H1 (cell line): ENCODE results near the gene UBE2F. TPM values are rescaled to one million over a fixed set of nuclear protein-coding genes. Genes with fewer than 3 reads are reported as not detected.

Experiments
- CTCF ChIA-PET: fragments of 300-600 bp; sonication (Branson Sonifier 250); formaldehyde crosslinking; loops from one replicate; lab custom pipeline; 2021; ENCODE audit not compliant: partially characterized antibody; lab: Charles Lee
- POLR2A ChIA-PET: fragments of 300-600 bp; sonication (Branson Sonifier 250); formaldehyde crosslinking; loops from one replicate; lab custom pipeline; 2021; ENCODE audit warnings: inconsistent platforms; ENCODE audit not compliant: partially characterized antibody; lab: Charles Lee
- DNase-seq, 2 experiments: peaks; one replicate each; pipeline versions ENCODE4 v3.0.0 to v3.0.0-alpha.2; 2010 to 2022; ENCODE audit warnings: low spot score in 2 of 2, low read depth in 1 of 2, mixed read lengths in 1 of 2
- FAIRE-seq: peaks from 2 replicates; lab custom pipeline; 2011; peaks lifted over from hg19 to GRCh38; lab: Jason Lieb, UNC
- H2AFZ ChIP-seq: 2 replicates; pipeline ENCODE4 v1.8.1; 2012; ENCODE audit warnings: low read length, inconsistent platforms
- H2AK5ac ChIP-seq: 2 replicates; pipeline ENCODE4 v1.6.1; 2013; ENCODE audit warnings: low read depth, low read length
- H2BK120ac ChIP-seq: replicated peaks from 2 replicates; pipeline ENCODE3; 2013; ENCODE audit warnings: low read depth, low read length, inconsistent platforms
- H2BK12ac ChIP-seq: 2 replicates; pipeline ENCODE4 v1.6.1; 2013; ENCODE audit warnings: low read depth, low read length
- H2BK15ac ChIP-seq: 2 replicates; pipeline ENCODE4 v1.6.1; 2013; ENCODE audit warnings: low read length
- H2BK20ac ChIP-seq: 2 replicates; pipeline ENCODE4 v1.6.1; 2013; ENCODE audit warnings: low read length
- H2BK5ac ChIP-seq: 2 replicates; pipeline ENCODE4 v1.6.1; 2013; ENCODE audit warnings: low read depth, low read length
- H3K14ac ChIP-seq: 2 replicates; pipeline ENCODE4 v1.6.1; 2013; ENCODE audit warnings: inconsistent platforms; ENCODE audit not compliant: insufficient read length
- H3K18ac ChIP-seq: 2 replicates; pipeline ENCODE4 v1.6.1; 2013; ENCODE audit warnings: low read length; ENCODE audit errors: extremely low read depth
- H3K23ac ChIP-seq: 2 replicates; pipeline ENCODE4 v1.6.1; 2013; ENCODE audit warnings: inconsistent platforms; ENCODE audit not compliant: insufficient read length
- H3K23me2 ChIP-seq: 2 replicates; pipeline ENCODE4 v1.6.1; 2013; ENCODE audit warnings: low read depth, low read length
- H3K27ac ChIP-seq: 2 replicates; pipeline ENCODE4 v1.6.1; 2011; ENCODE audit warnings: low read depth, low read length, inconsistent platforms
- H3K27me3 ChIP-seq, 4 experiments: replicated peaks in 1 of 4; 1 replicate in 1 of 4; 2 replicates in 3 of 4; pipeline versions ENCODE4 v1.6.1 to v1.8.1; 2011 to 2013; ENCODE audit warnings: low read length in 3 of 4, mild to moderate bottlenecking in 3 of 4, inconsistent platforms in 2 of 4, mixed read lengths in 2 of 4, moderate library complexity in 1 of 4; ENCODE audit not compliant: control insufficient read depth in 3 of 4, insufficient read depth in 3 of 4; ENCODE audit errors: extremely low read depth in 1 of 4
- H3K36me3 ChIP-seq, 4 experiments: 2 replicates each; pipeline versions ENCODE4 v1.6.1 to v1.8.1; 2011 to 2013; ENCODE audit warnings: mild to moderate bottlenecking in 4 of 4, low read length in 3 of 4, moderate library complexity in 2 of 4, control low read depth in 1 of 4, inconsistent platforms in 1 of 4; ENCODE audit not compliant: insufficient read depth in 4 of 4, control insufficient read depth in 2 of 4
- H3K4ac ChIP-seq: replicated peaks from 2 replicates; pipeline ENCODE3; 2013; ENCODE audit warnings: low read length, low read depth, mixed read lengths, inconsistent platforms; ENCODE audit not compliant: insufficient read length
- H3K4me1 ChIP-seq, 4 experiments: replicated peaks in 1 of 4; 1 replicate in 1 of 4; 2 replicates in 3 of 4; pipeline versions ENCODE4 v1.6.1 to v1.8.1; 2011 to 2013; ENCODE audit warnings: low read length in 3 of 4, inconsistent platforms in 2 of 4, mixed read lengths in 1 of 4; ENCODE audit not compliant: insufficient read depth in 4 of 4, control insufficient read depth in 3 of 4
- H3K4me2 ChIP-seq, 2 experiments: 2 replicates each; pipeline versions ENCODE4 v1.6.1 to v1.8.1; 2011 to 2013; ENCODE audit warnings: low read depth in 2 of 2, low read length in 2 of 2, control low read depth in 1 of 2, inconsistent platforms in 1 of 2, mild to moderate bottlenecking in 1 of 2; ENCODE audit not compliant: insufficient read depth in 1 of 2
- H3K4me3 ChIP-seq, 4 experiments: fragments of 200-600, 300-600 bp in 1 of 4; sonication (generic), shearing (Covaris generic), sonication (Bioruptor Twin) in 1 of 4; 2 replicates each; pipeline versions ENCODE4 v1.5.1 to v1.8.1; 2011 to 2016; ENCODE audit warnings: low read length in 4 of 4, low read depth in 3 of 4, control low read depth in 2 of 4, inconsistent platforms in 2 of 4, mild to moderate bottlenecking in 2 of 4, mixed read lengths in 1 of 4, moderate library complexity in 1 of 4; ENCODE audit not compliant: insufficient read depth in 2 of 4; ENCODE audit errors: extremely low read depth in 1 of 4
- H3K56ac ChIP-seq: replicated peaks from 2 replicates; pipeline ENCODE3; 2013; ENCODE audit warnings: low read depth, mild to moderate bottlenecking, mixed read lengths, low read length, inconsistent platforms; ENCODE audit not compliant: insufficient read length
- H3K79me1 ChIP-seq: 2 replicates; pipeline ENCODE4 v1.6.1; 2013; ENCODE audit warnings: low read depth, low read length, control low read depth
- H3K79me2 ChIP-seq, 2 experiments: 2 replicates each; pipeline versions ENCODE4 v1.6.1 to v1.8.1; 2012 to 2013; ENCODE audit warnings: low read length in 2 of 2, mild to moderate bottlenecking in 2 of 2, inconsistent platforms in 1 of 2; ENCODE audit not compliant: insufficient read depth in 2 of 2, control insufficient read depth in 1 of 2
- H3K9ac ChIP-seq, 4 experiments: replicated peaks in 1 of 4; 1 replicate in 1 of 4; 2 replicates in 3 of 4; pipeline versions ENCODE4 v1.6.1 to v1.8.1; 2011 to 2013; ENCODE audit warnings: low read depth in 3 of 4, low read length in 3 of 4, control low read depth in 2 of 4, mild to moderate bottlenecking in 2 of 4, moderate library complexity in 2 of 4, inconsistent platforms in 1 of 4; ENCODE audit errors: extremely low read depth in 1 of 4
- H3K9me3 ChIP-seq, 2 experiments: 2 replicates each; pipeline versions ENCODE4 v1.6.1 to v1.8.1; 2012 to 2013; ENCODE audit warnings: mild to moderate bottlenecking in 2 of 2, moderate library complexity in 2 of 2, control low read depth in 1 of 2, inconsistent platforms in 1 of 2, low read depth in 1 of 2, low read length in 1 of 2, mixed read lengths in 1 of 2; ENCODE audit not compliant: insufficient read depth in 2 of 2
- H4K20me1 ChIP-seq, 2 experiments: replicated peaks in 1 of 2; 2 replicates each; pipeline versions ENCODE3 to v1.8.1; 2011 to 2013; ENCODE audit warnings: inconsistent platforms in 2 of 2, low read length in 2 of 2, mild to moderate bottlenecking in 1 of 2; ENCODE audit not compliant: insufficient read depth in 2 of 2, control insufficient read depth in 1 of 2
- H4K5ac ChIP-seq: 2 replicates; pipeline ENCODE4 v1.6.1; 2013; ENCODE audit warnings: low read length, low read depth, mixed read lengths, inconsistent platforms; ENCODE audit not compliant: insufficient read length
- H4K8ac ChIP-seq: 2 replicates; pipeline ENCODE4 v1.8.0; 2013; ENCODE audit warnings: mild to moderate bottlenecking, moderate library complexity, low read length, inconsistent platforms; ENCODE audit not compliant: insufficient read depth; ENCODE audit errors: extremely low read depth
- H4K91ac ChIP-seq: replicated peaks from 2 replicates; pipeline ENCODE3; 2013; ENCODE audit warnings: low read length, mixed read lengths, inconsistent platforms; ENCODE audit not compliant: insufficient read length
- KDM5A ChIP-seq: fragments of 200-600 bp; IDR thresholded peaks from 2 replicates; pipeline ENCODE4 v1.7.1; 2012; ENCODE audit warnings: mild to moderate bottlenecking, low read length, inconsistent platforms, mixed read lengths
- SP2 ChIP-seq: IDR thresholded peaks from 2 replicates; pipeline ENCODE4 v1.6.1; 2012; ENCODE audit warnings: mild to moderate bottlenecking, low read length, inconsistent platforms
- TBP ChIP-seq: IDR thresholded peaks from 2 replicates; pipeline ENCODE4 v1.6.1; 2011; ENCODE audit warnings: low read depth, low read length, improper control_type of control experiment
- ZNF274 ChIP-seq: IDR thresholded peaks from 2 replicates; pipeline ENCODE4 v1.7.0; 2012; ENCODE audit warnings: low read length, borderline replicate concordance; ENCODE audit errors: extremely low read depth
- WGBS, 2 experiments: shearing (Covaris generic) in 1 of 2; methylation state at CpG; one replicate each; pipeline versions ENCODE4 v1.1.6 to v1.1.7; 2013 to 2015; ENCODE audit warnings: low lambda C conversion rate in 2 of 2, mixed read lengths in 2 of 2, inconsistent platforms in 1 of 2, low coverage in 1 of 2, missing lambda C conversion rate in 1 of 2; ENCODE audit not compliant: insufficient replicate concordance in 2 of 2, insufficient coverage in 1 of 2, insufficient read length in 1 of 2; ENCODE audit errors: extremely low coverage in 1 of 2, missing lambda C conversion rate in 1 of 2; 5-methylcytosine and 5-hydroxymethylcytosine counted together
- polyA plus RNA-seq, 7 experiments: library from polyadenylated mRNA; depleted of rRNA in 3 of 7; stranded (reverse) in 5 of 7; unstranded in 2 of 7; fragments of >200 nt in 5 of 7; fragments of 200-250 nt in 2 of 7; gene quantifications; 1 replicate in 5 of 7; 2 replicates in 1 of 7; 4 replicates in 1 of 7; pipeline versions ENCODE4 v1.2.1 to v1.2.3, GENCODE V29; 2011 to 2013; ENCODE audit warnings: missing spikeins in 2 of 7, mixed read lengths in 2 of 7
- total RNA-seq: library from RNA; stranded (reverse); fragmentation: NEBNext Ultra II Directional; extraction: Animal tissue kit (Norgen Biotek cat#: 25700); gene quantifications from 2 replicates; pipeline ENCODE4 v1.2.1, GENCODE V29; 2021

The UBE2F gene
- total and polyA plus RNA-seq, 2 of the 8 experiments (the other 6 are each of a cell fraction or from before 2014, with no cell fraction given): 43.3 to 59.8 TPM

GRCh38 chr2:237971661-237972060 lies 4.8 kb downstream of the UBE2F start:
- no peaks in the 10 kb centered on the region for H3K9me3 ChIP-seq
- H2BK12ac ChIP-seq: no peak overlapping the region
- H3K36me3 ChIP-seq: peaks cover 0 to 7% (median 0%) of the 10 kb centered on the region in 4 experiments; a peak in 1 of 8 replicates
- no peak overlapping the region for H3K9ac ChIP-seq
- H4K91ac ChIP-seq: no peak overlapping the region
- no peak overlapping the region for H2AFZ ChIP-seq
- POLR2A ChIA-PET: no interaction called here
- no peak overlapping the region for H2BK15ac ChIP-seq
- DNase-seq (no peak), FAIRE-seq (no peak)
- peaks cover 10 to 77% of the 10 kb centered on the region in 2 experiments; a peak in 3 of 4 replicates for H3K79me2 ChIP-seq
- H3K14ac ChIP-seq: no peak overlapping the region
- H3K27me3 ChIP-seq: no peaks in the 10 kb centered on the region
- CTCF ChIA-PET: interaction anchor here (1.1 to 2.3 kb wide), 2 partner anchors 11 to 49 kb away, joined by 4 to 9 read pairs; no protein-coding TSS in a partner anchor
- H3K4ac ChIP-seq: no peak overlapping the region
- no peak overlapping the region for H4K8ac ChIP-seq
- no peak overlapping the region for H2BK5ac ChIP-seq
- peaks cover 10 to 18% of the 10 kb centered on the region in 2 experiments for H4K20me1 ChIP-seq
- H3K4me1 ChIP-seq: peaks cover 0 to 15% (median 6%) of the 10 kb centered on the region in 4 experiments; a peak in 6 of 7 replicates
- WGBS, 2 experiments: 88% methylated on average over 3 of the region's 4 CpGs; no CpG with 5 or more reads in 1 of the 2 experiments
- H3K23ac ChIP-seq: no peak overlapping the region
- peaks cover 8% of the 10 kb centered on the region; the same call in 1 of the 2 replicates for H3K23me2 ChIP-seq
- H2BK120ac ChIP-seq: no peak overlapping the region
- H3K18ac ChIP-seq: no peak overlapping the region
- H4K5ac ChIP-seq: no peak overlapping the region
- H3K27ac ChIP-seq: no peak overlapping the region
- H3K4me2 ChIP-seq: no peak overlapping the region
- no peak overlapping the region for H3K4me3 ChIP-seq
- H2AK5ac ChIP-seq: no peak overlapping the region
- peaks cover 24% of the 10 kb centered on the region for H3K79me1 ChIP-seq
- no peak for TF ChIP-seq ZNF274
- no peak for TF ChIP-seq TBP
- no peak for TF ChIP-seq KDM5A
- no peak for TF ChIP-seq SP2
- no peak overlapping the region for H2BK20ac ChIP-seq
- H3K56ac ChIP-seq: no peak overlapping the region
